Astrocyte (in vitro differentiated cells and primary cell): ENCODE results near the gene NFIA. TPM values are rescaled to one million over a fixed set of nuclear protein-coding genes. Genes with fewer than 3 reads are reported as not detected.

Source experiments
- DNase-seq: peaks from one replicate; pipeline ENCODE4 v3.0.0-alpha.2; 2010; ENCODE audit warnings: low read depth
- FAIRE-seq: peaks from 2 replicates; lab custom pipeline; 2011; peaks lifted over from hg19 to GRCh38; lab: Jason Lieb, UNC
- H2AFZ ChIP-seq: 2 replicates; pipeline ENCODE4 v1.6.0; 2012; ENCODE audit warnings: low read depth, low read length, inconsistent platforms
- H3K27ac ChIP-seq: 2 replicates; pipeline ENCODE4 v1.5.1; 2011; ENCODE audit warnings: low read depth, low read length, inconsistent platforms
- H3K27me3 ChIP-seq: 2 replicates; pipeline ENCODE4 v1.6.0; 2011; ENCODE audit warnings: low read length, inconsistent platforms; ENCODE audit not compliant: insufficient read depth
- H3K36me3 ChIP-seq: 2 replicates; pipeline ENCODE4 v1.5.1; 2011; ENCODE audit warnings: low read length, inconsistent platforms; ENCODE audit not compliant: insufficient read depth
- H3K4me1 ChIP-seq: 2 replicates; pipeline ENCODE4 v1.5.1; 2011; ENCODE audit warnings: low read length, inconsistent platforms; ENCODE audit not compliant: insufficient read depth
- H3K4me2 ChIP-seq: 2 replicates; pipeline ENCODE4 v1.6.0; 2012; ENCODE audit warnings: low read length, inconsistent platforms
- H3K4me3 ChIP-seq: 2 replicates; pipeline ENCODE4 v1.5.1; 2011; ENCODE audit warnings: low read depth, mild to moderate bottlenecking, low read length, inconsistent platforms; ENCODE audit not compliant: insufficient read depth
- H3K79me2 ChIP-seq: 2 replicates; pipeline ENCODE4 v1.6.0; 2012; ENCODE audit warnings: mild to moderate bottlenecking, low read length, inconsistent platforms; ENCODE audit not compliant: insufficient read depth
- H3K9ac ChIP-seq: 2 replicates; pipeline ENCODE4 v1.6.0; 2012; ENCODE audit warnings: mild to moderate bottlenecking, low read length, inconsistent platforms
- H3K9me3 ChIP-seq: 2 replicates; pipeline ENCODE4 v1.5.1; 2012; ENCODE audit warnings: low read depth, mild to moderate bottlenecking, low read length, inconsistent platforms; ENCODE audit not compliant: insufficient read depth
- H4K20me1 ChIP-seq: 2 replicates; pipeline ENCODE4 v1.6.0; 2012; ENCODE audit warnings: low read length, inconsistent platforms; ENCODE audit not compliant: insufficient read depth
- H3K27ac Mint-ChIP-seq: one replicate; pipeline ENCODE4 v1.8.0; 2021; ENCODE audit warnings: mild to moderate bottlenecking, mixed read lengths; ENCODE audit not compliant: unreplicated experiment
- H3K27me3 Mint-ChIP-seq: one replicate; pipeline ENCODE4 v1.8.0; 2021; ENCODE audit warnings: low read depth, mixed read lengths; ENCODE audit not compliant: unreplicated experiment
- H3K36me3 Mint-ChIP-seq: one replicate; pipeline ENCODE4 v1.8.0; 2021; ENCODE audit warnings: low read depth, mixed read lengths; ENCODE audit not compliant: unreplicated experiment
- H3K4me1 Mint-ChIP-seq: one replicate; pipeline ENCODE4 v1.8.0; 2021; ENCODE audit warnings: low read depth, mixed read lengths; ENCODE audit not compliant: unreplicated experiment
- H3K4me3 Mint-ChIP-seq: one replicate; pipeline ENCODE4 v1.8.0; 2021; ENCODE audit warnings: mild to moderate bottlenecking, moderate library complexity, mixed read lengths; ENCODE audit not compliant: unreplicated experiment
- H3K9me3 Mint-ChIP-seq: one replicate; pipeline ENCODE4 v1.8.0; 2021; ENCODE audit warnings: mild to moderate bottlenecking, mixed read lengths; ENCODE audit not compliant: unreplicated experiment
- EZH2 ChIP-seq: IDR thresholded peaks from 2 replicates; pipeline ENCODE4 v1.6.1; 2012; ENCODE audit warnings: mild to moderate bottlenecking, low read length, inconsistent platforms; ENCODE audit not compliant: insufficient read depth
- total RNA-seq: library from RNA; stranded (reverse); gene quantifications from 2 replicates; pipeline ENCODE4 v1.2.1, GENCODE V29; 2021
- TF ChIP-seq, protein P1 (sequence below): IDR thresholded peaks from 2 replicates; pipeline ENCODE4 v1.5.1; 2011; ENCODE audit warnings: low read depth, mild to moderate bottlenecking, inconsistent platforms, low read length, moderate library complexity; ENCODE audit not compliant: insufficient read depth

NFIA gene
- total RNA-seq, 1 donor from 2014 or later = 4.6 TPM

DNA sequence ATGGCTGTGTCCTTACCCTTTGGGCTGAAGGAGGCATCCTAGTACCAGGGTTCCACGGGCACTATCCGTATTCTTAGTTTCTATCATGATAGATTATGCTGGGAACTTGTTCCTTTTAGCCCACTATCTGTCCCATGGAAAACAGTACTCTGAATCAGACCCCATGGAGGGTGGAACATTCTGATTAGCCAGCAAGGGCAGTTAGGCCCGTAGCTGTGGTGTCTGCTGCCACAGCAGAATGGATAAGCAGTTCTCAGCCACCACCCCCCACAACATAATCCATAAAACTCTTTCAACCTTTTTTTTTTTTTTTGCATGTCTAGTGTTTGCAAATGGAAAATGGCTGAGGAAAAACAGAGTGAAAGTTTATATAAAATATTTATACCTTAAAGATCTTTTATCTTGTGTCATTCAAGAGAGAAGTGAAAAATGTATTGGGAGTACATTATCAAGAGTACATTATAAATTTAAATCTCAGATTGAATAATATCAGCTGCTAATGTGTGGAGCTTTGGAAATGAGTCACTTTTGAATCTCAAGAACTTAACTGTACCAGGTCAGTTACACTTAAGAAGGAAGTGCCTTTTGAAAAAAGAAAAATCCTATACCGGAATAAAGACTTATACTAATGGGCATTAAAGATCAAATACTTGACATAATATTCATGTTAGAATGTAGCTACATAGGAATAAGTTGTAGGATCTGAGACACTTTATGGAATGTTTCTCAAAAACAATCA lies 80.3 kb downstream of the NFIA start:
- H3K79me2 ChIP-seq = no peaks in the 10 kb centered on the region
- no peak overlapping the region for H2AFZ ChIP-seq
- Mint-ChIP-seq H3K9me3 (no peaks in the 10 kb centered on the region), H3K4me1 (peaks cover 23% of the 10 kb centered on the region), H3K36me3 (peaks cover 4% of the 10 kb centered on the region), H3K27ac (peak overlapping the region; percentile 0), H3K27me3 (peaks cover 31% of the 10 kb centered on the region), H3K4me3 (no peak overlapping the region)
- TF ChIP-seq, protein P1, sequence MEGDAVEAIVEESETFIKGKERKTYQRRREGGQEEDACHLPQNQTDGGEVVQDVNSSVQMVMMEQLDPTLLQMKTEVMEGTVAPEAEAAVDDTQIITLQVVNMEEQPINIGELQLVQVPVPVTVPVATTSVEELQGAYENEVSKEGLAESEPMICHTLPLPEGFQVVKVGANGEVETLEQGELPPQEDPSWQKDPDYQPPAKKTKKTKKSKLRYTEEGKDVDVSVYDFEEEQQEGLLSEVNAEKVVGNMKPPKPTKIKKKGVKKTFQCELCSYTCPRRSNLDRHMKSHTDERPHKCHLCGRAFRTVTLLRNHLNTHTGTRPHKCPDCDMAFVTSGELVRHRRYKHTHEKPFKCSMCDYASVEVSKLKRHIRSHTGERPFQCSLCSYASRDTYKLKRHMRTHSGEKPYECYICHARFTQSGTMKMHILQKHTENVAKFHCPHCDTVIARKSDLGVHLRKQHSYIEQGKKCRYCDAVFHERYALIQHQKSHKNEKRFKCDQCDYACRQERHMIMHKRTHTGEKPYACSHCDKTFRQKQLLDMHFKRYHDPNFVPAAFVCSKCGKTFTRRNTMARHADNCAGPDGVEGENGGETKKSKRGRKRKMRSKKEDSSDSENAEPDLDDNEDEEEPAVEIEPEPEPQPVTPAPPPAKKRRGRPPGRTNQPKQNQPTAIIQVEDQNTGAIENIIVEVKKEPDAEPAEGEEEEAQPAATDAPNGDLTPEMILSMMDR = no peak
- TF ChIP-seq EZH2 = no peak
- H4K20me1 ChIP-seq = peaks cover 2% of the 10 kb centered on the region
- no peaks in the 10 kb centered on the region for H3K27me3 ChIP-seq
- no peak for DNase-seq
- H3K4me1 ChIP-seq = peaks cover 3% of the 10 kb centered on the region
- H3K9me3 ChIP-seq = no peaks in the 10 kb centered on the region
- H3K4me3 ChIP-seq = no peak overlapping the region
- no peak overlapping the region for H3K9ac ChIP-seq
- H3K27ac ChIP-seq = no peak overlapping the region
- H3K4me2 ChIP-seq = no peak overlapping the region
- FAIRE-seq = no peak
- H3K36me3 ChIP-seq = no peaks in the 10 kb centered on the region

DNA sequence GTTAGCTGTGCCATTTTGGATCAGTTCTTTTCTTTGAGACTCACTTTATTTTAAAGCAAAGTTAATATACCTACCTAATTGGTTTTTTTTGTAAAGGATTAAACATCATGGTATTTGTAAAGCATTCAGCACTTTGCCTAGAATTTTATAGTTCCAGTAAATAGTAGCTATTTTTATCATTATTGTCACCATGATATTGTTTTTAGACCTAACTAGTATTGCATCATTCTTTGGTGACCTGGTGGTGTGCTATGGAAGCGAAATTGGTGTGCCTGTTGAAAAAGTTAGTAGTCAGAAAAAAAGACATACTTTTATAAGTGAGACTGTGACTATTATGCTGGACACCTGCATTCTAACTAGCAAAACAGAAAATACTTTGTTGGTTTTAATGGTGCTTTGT lies 81.0 kb downstream of the NFIA start:
- no peaks in the 10 kb centered on the region for H3K79me2 ChIP-seq
- TF ChIP-seq EZH2 = no peak
- TF ChIP-seq, protein P1 = no peak
- no peak overlapping the region for H3K27ac ChIP-seq
- no peak overlapping the region for H3K9ac ChIP-seq
- no peaks in the 10 kb centered on the region for H3K36me3 ChIP-seq
- Mint-ChIP-seq H3K27me3 (peaks cover 32% of the 10 kb centered on the region), H3K27ac (no peak overlapping the region), H3K4me3 (no peak overlapping the region), H3K4me1 (peaks cover 18% of the 10 kb centered on the region), H3K36me3 (peaks cover 4% of the 10 kb centered on the region), H3K9me3 (no peaks in the 10 kb centered on the region)
- H3K4me1 ChIP-seq = no peaks in the 10 kb centered on the region
- H3K27me3 ChIP-seq = no peaks in the 10 kb centered on the region
- no peak for FAIRE-seq
- H4K20me1 ChIP-seq = no peaks in the 10 kb centered on the region
- no peak overlapping the region for H3K4me2 ChIP-seq
- no peak overlapping the region for H2AFZ ChIP-seq
- DNase-seq = no peak
- no peaks in the 10 kb centered on the region for H3K9me3 ChIP-seq
- no peak overlapping the region for H3K4me3 ChIP-seq

DNA sequence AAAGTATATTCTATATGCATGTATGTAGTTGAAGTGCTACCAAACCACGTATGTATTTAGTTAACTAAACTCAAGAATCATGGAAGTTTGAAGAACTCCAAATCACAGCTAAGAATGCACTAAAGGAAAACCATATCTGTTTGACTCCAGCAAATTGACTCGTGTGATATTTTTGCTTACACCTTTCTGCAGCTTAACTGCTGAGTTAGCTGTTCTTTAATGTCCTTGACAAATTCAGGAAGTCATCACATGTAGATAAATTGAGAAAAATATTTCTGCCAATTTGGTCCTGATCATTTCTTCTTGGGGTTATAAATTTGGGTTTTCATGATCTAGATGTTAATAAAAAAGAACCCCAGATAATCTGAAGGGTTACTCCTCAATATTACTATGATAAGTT lies 83.0 kb downstream of the NFIA start:
- Histone ChIP-seq H2AFZ (no peak overlapping the region), H3K79me2 (no peaks in the 10 kb centered on the region), H3K9me3 (no peaks in the 10 kb centered on the region), H3K4me1 (no peaks in the 10 kb centered on the region), H3K4me2 (no peak overlapping the region), H3K4me3 (no peak overlapping the region), H3K27ac (no peak overlapping the region), H4K20me1 (no peaks in the 10 kb centered on the region), H3K27me3 (no peaks in the 10 kb centered on the region), H3K36me3 (no peaks in the 10 kb centered on the region), H3K9ac (no peak overlapping the region)
- Mint-ChIP-seq H3K4me3 (no peak overlapping the region), H3K9me3 (no peaks in the 10 kb centered on the region), H3K27ac (no peak overlapping the region), H3K4me1 (peaks cover 17% of the 10 kb centered on the region), H3K27me3 (peaks cover 20% of the 10 kb centered on the region), H3K36me3 (peaks cover 3% of the 10 kb centered on the region)
- FAIRE-seq = no peak
- no peak for DNase-seq
- no peak for TF ChIP-seq EZH2
- TF ChIP-seq, protein P1 = no peak
